Neuronal stem cell (in vitro differentiated cells): ENCODE results near the gene TNFSF18.

ENCODE experiments used
- DNase-seq: peaks from one replicate; pipeline ENCODE4 v3.0.0-alpha.2; 2013; ENCODE audit warnings: low spot score
- H2AFZ ChIP-seq: one replicate; pipeline ENCODE4 v1.6.1; 2013; ENCODE audit warnings: mild to moderate bottlenecking, low read length, inconsistent platforms
- H2AK5ac ChIP-seq: 2 replicates; pipeline ENCODE4 v1.6.1; 2013; ENCODE audit warnings: low read depth, mild to moderate bottlenecking, inconsistent platforms, low read length, moderate library complexity, mixed read lengths
- H2BK120ac ChIP-seq: 2 replicates; pipeline ENCODE4 v1.6.1; 2013; ENCODE audit warnings: low read depth, mild to moderate bottlenecking, inconsistent platforms, low read length, moderate library complexity, mixed read lengths
- H2BK12ac ChIP-seq: one replicate; pipeline ENCODE4 v1.6.1; 2013; ENCODE audit warnings: low read length, inconsistent platforms
- H2BK15ac ChIP-seq: 2 replicates; pipeline ENCODE4 v1.6.1; 2013; ENCODE audit warnings: mild to moderate bottlenecking, low read length, inconsistent platforms, mixed read lengths
- H2BK5ac ChIP-seq: one replicate; pipeline ENCODE4 v1.6.1; 2013; ENCODE audit warnings: inconsistent platforms, mild to moderate bottlenecking, low read length, moderate library complexity
- H3K14ac ChIP-seq: one replicate; pipeline ENCODE4 v1.6.1; 2013; ENCODE audit warnings: low read length, inconsistent platforms
- H3K18ac ChIP-seq: 2 replicates; pipeline ENCODE4 v1.6.1; 2013; ENCODE audit warnings: low read length, inconsistent platforms
- H3K23ac ChIP-seq: 2 replicates; pipeline ENCODE4 v1.6.1; 2013; ENCODE audit warnings: low read depth, mild to moderate bottlenecking, mixed read lengths, low read length, inconsistent platforms; ENCODE audit not compliant: poor library complexity
- H3K27ac ChIP-seq: replicated peaks from 3 replicates; pipeline ENCODE4 v1.5.1; 2013; ENCODE audit warnings: low read length, inconsistent platforms
- H3K27me3 ChIP-seq, 3 experiments: 2 replicates each; pipeline ENCODE4 v1.6.1; 2013; ENCODE audit warnings: low read length in 3 of 3, mild to moderate bottlenecking in 2 of 3, inconsistent platforms in 1 of 3, low read depth in 1 of 3, mixed read lengths in 1 of 3, moderate library complexity in 1 of 3; ENCODE audit not compliant: control insufficient read depth in 3 of 3, insufficient read depth in 3 of 3
- H3K36me3 ChIP-seq, 2 donors: replicated peaks in 1 of 2; 2 replicates each; pipeline ENCODE4 v1.6.1; 2013; ENCODE audit warnings: low read length in 2 of 2; ENCODE audit not compliant: control insufficient read depth in 2 of 2, insufficient read depth in 2 of 2
- H3K4ac ChIP-seq: 2 replicates; pipeline ENCODE4 v1.6.1; 2013; ENCODE audit warnings: inconsistent platforms, mild to moderate bottlenecking, low read length, moderate library complexity
- H3K4me1 ChIP-seq, 2 donors: 1 replicate in 1 of 2; 2 replicates in 1 of 2; pipeline ENCODE4 v1.6.1; 2013; ENCODE audit warnings: low read length in 2 of 2, low read depth in 1 of 2; ENCODE audit not compliant: control insufficient read depth in 2 of 2, insufficient read depth in 1 of 2
- H3K4me2 ChIP-seq: one replicate; pipeline ENCODE4 v1.6.1; 2013; ENCODE audit warnings: mild to moderate bottlenecking, low read length, inconsistent platforms; ENCODE audit not compliant: insufficient read depth, poor library complexity, severe bottlenecking
- H3K4me3 ChIP-seq, 2 donors: 2 replicates each; pipeline ENCODE4 v1.5.1; 2013; ENCODE audit warnings: low read length in 2 of 2, mild to moderate bottlenecking in 2 of 2, inconsistent platforms in 1 of 2, moderate library complexity in 1 of 2
- H3K79me1 ChIP-seq: one replicate; pipeline ENCODE4 v1.6.1; 2013; ENCODE audit warnings: low read depth, mild to moderate bottlenecking, inconsistent platforms, low read length, moderate library complexity
- H3K9ac ChIP-seq: one replicate; pipeline ENCODE4 v1.6.1; 2013; ENCODE audit warnings: mild to moderate bottlenecking, low read depth, low read length, inconsistent platforms; ENCODE audit not compliant: poor library complexity
- H3K9me3 ChIP-seq, 2 donors: replicated peaks in 1 of 2; 2 replicates each; pipeline versions ENCODE3 to v1.6.1; 2013; ENCODE audit warnings: low read length in 2 of 2, mild to moderate bottlenecking in 2 of 2, inconsistent platforms in 1 of 2, low read depth in 1 of 2, mixed read lengths in 1 of 2, moderate library complexity in 1 of 2; ENCODE audit not compliant: control insufficient read depth in 2 of 2, insufficient read depth in 1 of 2
- H4K8ac ChIP-seq: one replicate; pipeline ENCODE4 v1.6.1; 2013; ENCODE audit warnings: low read depth, mild to moderate bottlenecking, inconsistent platforms, low read length, moderate library complexity
- H4K91ac ChIP-seq: one replicate; pipeline ENCODE4 v1.6.1; 2013; ENCODE audit warnings: low read length, low read depth, mild to moderate bottlenecking, inconsistent platforms; ENCODE audit not compliant: poor library complexity
- WGBS, 2 donors: extraction: QIAGEN DNeasy Blood & Tissue Kit; methylation state at CpG; one replicate each; pipeline ENCODE4 v1.1.7; 2013; ENCODE audit warnings: missing lambda C conversion rate in 2 of 2, mixed read lengths in 1 of 2; ENCODE audit not compliant: insufficient read length in 2 of 2, insufficient replicate concordance in 1 of 2; ENCODE audit errors: extremely low coverage in 2 of 2; 5-methylcytosine and 5-hydroxymethylcytosine counted together

The TNFSF18 gene

DNA sequence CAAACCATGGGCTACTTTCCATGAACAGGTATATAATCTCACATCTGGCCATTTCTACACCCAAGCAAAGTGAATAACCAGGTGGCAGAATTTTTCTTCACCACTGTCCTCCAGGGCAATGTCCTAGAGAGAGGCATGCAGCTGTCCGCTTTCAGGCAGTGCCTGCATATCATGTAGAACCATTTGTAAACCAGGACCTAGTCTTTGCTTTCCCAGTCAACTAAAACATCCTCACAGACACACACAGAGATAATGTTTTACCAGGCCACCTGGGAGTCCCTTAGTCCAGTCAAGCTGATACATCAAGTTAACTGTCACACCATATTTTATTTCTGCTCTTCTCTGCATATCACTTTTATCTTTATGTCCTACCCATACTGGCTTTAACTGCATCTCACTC, 26.2 kb downstream of the TNFSF18 start:
- no peak overlapping the region for H3K4ac ChIP-seq
- no peak overlapping the region for H4K91ac ChIP-seq
- H3K23ac ChIP-seq: no peak overlapping the region
- DNase-seq: no peak
- WGBS, 2 donors: no CpG with 5 or more reads among the region's 1 CpG
- H2AFZ ChIP-seq: no peak overlapping the region
- no peak overlapping the region for H3K14ac ChIP-seq
- no peak overlapping the region for H3K18ac ChIP-seq
- no peaks in the 10 kb centered on the region for H3K27me3 ChIP-seq
- H3K9me3 ChIP-seq: no peaks in the 10 kb centered on the region
- H3K4me3 ChIP-seq: no peak overlapping the region
- no peak overlapping the region for H2BK120ac ChIP-seq
- H3K4me2 ChIP-seq: no peak overlapping the region
- H2BK12ac ChIP-seq: no peak overlapping the region
- no peaks in the 10 kb centered on the region for H3K79me1 ChIP-seq
- no peak overlapping the region for H3K9ac ChIP-seq
- no peak overlapping the region for H2AK5ac ChIP-seq
- H2BK5ac ChIP-seq: no peak overlapping the region
- H2BK15ac ChIP-seq: no peak overlapping the region
- no peak overlapping the region for H4K8ac ChIP-seq
- H3K36me3 ChIP-seq: no peaks in the 10 kb centered on the region
- H3K4me1 ChIP-seq: no peaks in the 10 kb centered on the region
- no peak overlapping the region for H3K27ac ChIP-seq

DNA sequence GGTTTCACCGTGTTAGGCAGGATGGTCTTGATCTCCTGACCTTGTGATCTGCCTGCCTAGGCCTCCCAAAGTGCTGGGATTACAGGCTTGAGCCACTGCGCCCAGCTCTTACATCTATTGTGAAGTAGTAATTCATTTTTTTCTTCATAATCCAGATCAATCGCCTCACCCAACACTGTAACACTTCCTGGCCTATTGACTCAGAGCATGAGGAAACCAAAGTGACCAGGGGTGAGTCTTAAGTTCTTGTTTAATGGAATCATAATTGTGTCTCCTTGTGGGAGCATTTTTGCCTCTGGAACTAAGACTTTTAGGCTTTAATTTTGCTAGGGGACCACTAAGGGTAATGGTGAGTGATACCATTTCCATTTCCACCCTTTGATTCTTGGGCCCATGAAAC, 27.4 kb downstream of the TNFSF18 start:
- Histone ChIP-seq H3K9me3 (no peaks in the 10 kb centered on the region), H2BK15ac (no peak overlapping the region), H3K23ac (no peak overlapping the region), H3K9ac (no peak overlapping the region), H3K18ac (no peak overlapping the region), H4K8ac (no peak overlapping the region), H3K4me1 (no peaks in the 10 kb centered on the region), H3K4ac (no peak overlapping the region), H3K27me3 (no peaks in the 10 kb centered on the region), H2AFZ (no peak overlapping the region), H3K79me1 (no peaks in the 10 kb centered on the region), H2BK12ac (no peak overlapping the region), H3K27ac (no peak overlapping the region), H3K14ac (no peak overlapping the region), H2BK5ac (no peak overlapping the region), H3K36me3 (no peaks in the 10 kb centered on the region), H4K91ac (no peak overlapping the region), H3K4me2 (no peak overlapping the region), H2BK120ac (no peak overlapping the region), H2AK5ac (no peak overlapping the region), H3K4me3 (no peak overlapping the region)
- WGBS, 2 donors: no CpG with 5 or more reads among the region's 3 CpGs
- no peak for DNase-seq

DNA sequence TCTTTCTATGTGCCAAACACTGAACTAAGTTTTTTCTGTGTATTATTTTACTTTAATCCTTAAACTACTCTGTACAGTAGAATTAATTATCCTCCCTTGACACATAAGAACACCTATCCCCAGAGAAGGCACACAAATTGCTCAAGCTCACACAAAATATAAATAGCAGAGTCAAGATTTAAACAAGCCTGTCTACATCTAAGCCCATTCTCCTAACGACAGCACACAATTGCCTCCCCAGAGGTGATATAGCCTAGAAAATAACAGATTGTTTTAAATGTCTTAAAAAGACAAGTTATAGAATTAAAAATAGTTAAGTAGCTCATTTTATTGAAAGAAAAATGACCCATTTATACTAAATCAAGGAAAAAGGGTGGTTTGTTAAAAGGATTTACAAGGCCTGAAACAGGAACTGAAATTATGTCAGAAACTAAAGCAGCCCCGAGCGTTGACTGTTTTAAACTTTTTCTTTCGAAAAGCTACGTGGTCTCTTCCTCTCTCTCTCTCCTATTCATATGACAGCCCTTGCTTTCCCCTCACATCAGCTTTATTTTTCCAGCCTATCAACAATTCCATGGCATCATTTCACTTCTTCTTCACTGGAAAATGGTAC, 30.5 kb downstream of the TNFSF18 start:
- H2BK12ac ChIP-seq: no peak overlapping the region
- no peak overlapping the region for H3K4me3 ChIP-seq
- H2BK5ac ChIP-seq: no peak overlapping the region
- DNase-seq: no peak
- no peak overlapping the region for H2AFZ ChIP-seq
- no peaks in the 10 kb centered on the region for H3K79me1 ChIP-seq
- no peak overlapping the region for H3K23ac ChIP-seq
- no peak overlapping the region for H3K14ac ChIP-seq
- WGBS, 2 donors: no CpG with 5 or more reads among the region's 5 CpGs
- H3K9ac ChIP-seq: no peak overlapping the region
- H3K27me3 ChIP-seq: no peaks in the 10 kb centered on the region
- no peak overlapping the region for H3K18ac ChIP-seq
- no peak overlapping the region for H4K8ac ChIP-seq
- no peak overlapping the region for H2BK120ac ChIP-seq
- no peak overlapping the region for H3K4me2 ChIP-seq
- H3K4me1 ChIP-seq: no peaks in the 10 kb centered on the region
- no peak overlapping the region for H4K91ac ChIP-seq
- H2BK15ac ChIP-seq: no peak overlapping the region
- H3K36me3 ChIP-seq: no peaks in the 10 kb centered on the region
- H3K27ac ChIP-seq: no peak overlapping the region
- no peak overlapping the region for H2AK5ac ChIP-seq
- no peak overlapping the region for H3K4ac ChIP-seq
- no peaks in the 10 kb centered on the region for H3K9me3 ChIP-seq

DNA sequence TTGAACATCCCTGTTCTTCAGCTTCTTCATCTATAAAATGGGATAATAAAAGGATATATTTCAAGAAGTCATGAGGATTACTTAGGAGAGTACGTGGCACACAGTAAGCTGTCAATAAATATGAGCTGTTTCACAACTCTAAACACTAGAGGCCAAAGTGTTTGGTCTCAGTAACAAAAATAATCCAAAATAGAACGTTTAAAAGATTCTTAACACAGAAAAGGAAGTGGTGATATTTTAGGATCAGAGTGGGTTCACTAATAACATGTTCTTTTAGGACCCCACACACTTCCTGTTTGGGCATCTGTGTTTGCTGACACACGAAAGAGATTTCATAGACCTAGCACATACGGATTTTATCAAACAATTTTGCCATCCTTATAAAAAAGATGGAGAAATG, 32.9 kb downstream of the TNFSF18 start:
- DNase-seq: no peak
- Histone ChIP-seq H2BK120ac (no peak overlapping the region), H3K4me3 (no peak overlapping the region), H3K9ac (no peak overlapping the region), H3K4me1 (no peaks in the 10 kb centered on the region), H3K4me2 (no peak overlapping the region), H4K8ac (no peak overlapping the region), H3K18ac (no peak overlapping the region), H2BK15ac (no peak overlapping the region), H3K36me3 (no peaks in the 10 kb centered on the region), H3K4ac (no peak overlapping the region), H2BK12ac (no peak overlapping the region), H3K23ac (no peak overlapping the region), H3K27ac (no peak overlapping the region), H3K14ac (no peak overlapping the region), H3K79me1 (no peaks in the 10 kb centered on the region), H4K91ac (no peak overlapping the region), H3K9me3 (no peaks in the 10 kb centered on the region), H2BK5ac (no peak overlapping the region), H2AK5ac (no peak overlapping the region), H2AFZ (no peak overlapping the region), H3K27me3 (no peaks in the 10 kb centered on the region)
- WGBS, 2 donors: no CpG with 5 or more reads among the region's 4 CpGs
